ENCODE results near the gene CDK6. TPM values are rescaled to one million over a fixed set of nuclear protein-coding genes. Genes with fewer than 3 reads are reported as not detected.
A peak's percentile ranks its signal among the peaks of the same experiment; 100 is the strongest.

Gene CDK6
- total and polyA plus RNA-seq, 2 donors: 5.0 to 120 TPM

DNA sequence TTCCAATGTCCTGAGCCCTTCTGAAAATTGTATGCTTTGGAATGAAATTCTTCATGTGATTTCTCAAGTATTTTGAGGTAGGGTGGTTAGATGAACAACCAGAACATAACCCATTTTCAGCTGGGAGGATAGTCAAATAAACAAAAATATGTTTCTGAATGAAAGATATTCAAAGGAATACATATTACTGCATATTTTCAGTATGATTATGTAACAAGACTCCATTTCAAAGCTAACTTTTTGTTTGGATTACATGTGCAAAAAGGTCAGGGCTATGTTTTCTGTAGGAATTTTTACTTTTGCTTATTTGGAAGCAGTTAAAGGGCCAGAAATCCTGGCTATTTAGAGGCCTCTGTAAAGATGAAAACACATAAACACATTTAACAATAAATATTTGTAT is 27.7 kb downstream of the CDK6 start:
- Histone ChIP-seq H3K27ac (ENCODE audit: low read depth) (no peak overlapping the region), H3K36me3 (ENCODE audit: insufficient read depth) (peaks cover 2% of the 10 kb centered on the region), H3K4me1 (ENCODE audit: insufficient read depth) (no peaks in the 10 kb centered on the region), H3K4me3 (ENCODE audit: low read depth, low read length) (no peak overlapping the region)
- DNase-seq (ENCODE audit: extremely low spot score): no peak

DNA sequence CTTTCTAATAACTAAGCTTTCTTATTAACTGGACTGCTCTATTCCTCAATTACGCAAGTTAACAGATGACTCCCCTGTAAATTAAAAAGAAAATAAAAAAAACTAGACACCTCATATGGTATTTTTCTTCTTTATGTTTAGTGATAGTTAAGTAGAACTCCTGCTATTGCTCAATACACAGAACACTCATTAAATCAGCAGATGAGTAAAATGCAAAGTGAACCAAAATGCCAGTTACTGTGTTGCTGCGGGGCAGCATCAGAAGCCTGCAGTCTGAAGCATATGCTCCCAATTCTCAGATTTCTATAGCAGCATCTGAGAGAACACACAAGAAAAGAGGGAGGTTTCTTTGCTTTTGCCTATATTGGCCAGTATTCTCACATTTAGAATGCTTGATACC is 28.4 kb downstream of the CDK6 start:
- H3K4me3 ChIP-seq (ENCODE audit: low read depth, low read length): no peak overlapping the region
- no peak overlapping the region for H3K27ac ChIP-seq (ENCODE audit: low read depth)
- WGBS: 92% methylated on average over 2 of the region's 2 CpGs
- no peaks in the 10 kb centered on the region for H3K4me1 ChIP-seq (ENCODE audit: insufficient read depth)
- no peak for DNase-seq (ENCODE audit: extremely low spot score)
- peaks cover 2% of the 10 kb centered on the region for H3K36me3 ChIP-seq (ENCODE audit: insufficient read depth)

DNA sequence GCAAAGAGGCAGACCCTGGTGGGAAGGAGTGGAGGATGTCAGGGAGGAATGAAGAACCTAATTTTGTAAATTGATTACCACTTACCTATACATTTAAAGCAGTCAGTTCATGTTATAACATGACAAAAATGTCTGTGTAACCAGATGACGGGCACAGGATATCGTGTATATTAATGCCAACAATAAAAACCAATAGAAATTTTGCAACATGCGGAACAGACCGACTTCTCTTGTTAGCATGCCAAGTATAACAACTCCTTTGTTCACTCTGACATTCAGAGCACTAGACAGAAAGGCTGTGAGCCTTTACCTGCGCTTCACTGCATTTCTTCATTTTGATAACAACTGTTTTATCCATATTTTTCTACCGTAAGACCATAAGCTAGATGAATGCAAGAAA is 29.9 kb downstream of the CDK6 start:
- no peak overlapping the region for H3K27ac ChIP-seq (ENCODE audit: low read depth)
- H3K4me3 ChIP-seq (ENCODE audit: low read depth, low read length): no peak overlapping the region
- H3K4me1 ChIP-seq (ENCODE audit: insufficient read depth): no peaks in the 10 kb centered on the region
- DNase-seq (ENCODE audit: extremely low spot score): no peak
- 89% methylated on average over 6 of the region's 6 CpGs for WGBS
- H3K36me3 ChIP-seq (ENCODE audit: insufficient read depth): peaks cover 2% of the 10 kb centered on the region

DNA sequence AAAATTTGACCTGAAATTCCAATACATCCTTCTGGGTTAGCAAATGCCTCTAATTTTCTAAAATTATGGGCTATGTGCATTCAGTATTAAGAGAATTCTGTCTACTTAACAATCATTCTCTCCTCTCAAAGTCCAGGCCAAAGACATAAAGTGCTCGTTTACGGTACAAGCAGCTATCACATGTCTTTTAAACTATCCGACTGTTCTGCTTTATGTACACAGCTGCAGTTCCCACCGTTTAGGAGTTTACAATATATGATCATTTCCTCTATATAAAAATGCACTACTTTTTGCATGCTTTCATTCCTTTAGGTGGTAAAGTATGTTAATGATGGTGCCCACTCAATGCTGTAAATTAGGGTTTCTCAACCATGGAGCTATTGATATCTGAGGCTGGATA is 34.0 kb downstream of the CDK6 start:
- DNase-seq (ENCODE audit: extremely low spot score): no peak
- WGBS: 66% methylated on average over 4 of the region's 4 CpGs

DNA sequence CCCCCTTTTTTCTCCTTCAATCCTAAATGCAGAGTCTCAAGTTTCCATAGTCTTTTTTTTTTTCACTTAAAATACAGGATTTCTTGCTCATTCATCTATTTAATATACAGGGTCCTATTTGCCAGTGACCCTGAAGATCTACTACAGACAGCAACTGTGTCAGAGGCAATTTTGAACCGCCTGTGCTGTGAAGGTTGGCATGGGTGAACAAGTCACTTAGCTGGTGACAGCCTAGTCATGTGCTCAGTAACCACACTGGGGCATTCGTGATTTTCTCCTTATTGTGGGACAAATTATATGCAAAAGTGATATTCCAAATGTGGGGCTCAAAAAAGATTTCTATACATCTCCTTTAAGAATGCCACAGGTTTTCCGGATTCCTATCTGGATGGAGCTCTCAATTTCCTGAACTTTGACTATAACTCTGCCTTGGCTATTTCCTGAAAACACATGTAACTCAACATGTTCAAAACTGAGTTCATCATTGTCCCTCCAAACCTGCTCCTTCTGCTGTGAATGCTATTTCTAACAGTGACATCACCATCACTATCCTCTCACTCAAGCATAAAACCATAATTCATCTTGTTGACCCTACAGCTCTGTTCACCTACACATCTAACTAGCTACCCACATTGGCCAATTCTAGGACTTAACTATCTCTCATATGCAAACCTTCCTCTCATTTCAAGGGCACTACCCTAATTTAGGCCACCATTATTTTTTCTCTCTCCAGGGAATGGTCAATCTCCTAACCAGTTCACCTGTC is 36.7 kb downstream of the CDK6 start:
- DNase-seq (ENCODE audit: extremely low spot score): no peak
- no peak overlapping the region for H3K27ac ChIP-seq (ENCODE audit: low read depth)
- peaks cover 2% of the 10 kb centered on the region for H3K4me1 ChIP-seq (ENCODE audit: insufficient read depth)
- H3K36me3 ChIP-seq (ENCODE audit: insufficient read depth): peaks cover 2% of the 10 kb centered on the region
- no peak overlapping the region for H3K4me3 ChIP-seq (ENCODE audit: low read depth, low read length)
- 86% methylated on average over 3 of the region's 3 CpGs for WGBS

More for the DNA sequence above, 34.0 kb downstream of the CDK6 start:
- H3K4me1 ChIP-seq (ENCODE audit: insufficient read depth): peaks cover 2% of the 10 kb centered on the region
- peaks cover 2% of the 10 kb centered on the region for H3K36me3 ChIP-seq (ENCODE audit: insufficient read depth)
- no peak overlapping the region for H3K4me3 ChIP-seq (ENCODE audit: low read depth, low read length)
- no peak overlapping the region for H3K27ac ChIP-seq (ENCODE audit: low read depth)

DNA sequence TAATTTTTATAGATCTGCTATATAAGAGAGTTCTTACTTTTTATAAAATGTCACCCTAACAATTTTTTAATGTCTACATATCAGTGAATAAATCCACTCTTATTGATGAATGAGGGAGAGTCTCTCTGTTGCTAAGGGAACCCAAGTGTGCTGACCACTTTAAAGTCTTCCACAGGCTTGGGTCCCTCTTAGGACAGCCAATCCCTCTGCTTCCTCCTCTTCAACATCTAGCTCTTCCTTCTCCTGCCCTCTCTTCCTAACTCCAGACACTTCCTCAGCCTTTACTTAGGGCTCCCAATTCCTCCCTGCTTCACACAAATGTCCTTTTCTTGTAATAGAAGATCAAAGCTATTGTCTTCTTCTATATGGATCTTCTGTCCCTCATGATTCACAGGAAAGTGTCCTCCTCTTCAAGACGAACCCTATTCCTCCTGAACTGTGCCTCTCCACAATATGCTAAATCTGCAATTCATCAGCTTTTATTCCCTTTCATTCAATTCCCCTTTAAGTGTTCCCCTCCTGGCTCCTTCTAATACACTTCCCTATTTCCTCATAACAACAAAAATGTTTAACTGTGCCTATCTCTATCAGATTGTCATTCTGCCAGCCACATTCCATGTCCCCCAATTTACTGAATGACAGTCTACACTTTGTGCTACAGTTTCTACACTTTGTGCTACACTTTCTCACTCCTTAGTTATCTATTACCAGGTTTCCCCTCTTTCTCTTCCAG is 37.7 kb downstream of the CDK6 start:
- whole genome bisulfite sequencing: 45% methylated on average over 1 of the region's 1 CpG
- Histone ChIP-seq H3K4me3 (ENCODE audit: low read depth, low read length) (no peak overlapping the region), H3K27ac (ENCODE audit: low read depth) (no peak overlapping the region), H3K4me1 (ENCODE audit: insufficient read depth) (peaks cover 2% of the 10 kb centered on the region), H3K36me3 (ENCODE audit: insufficient read depth) (no peaks in the 10 kb centered on the region)
- DNase-seq (ENCODE audit: extremely low spot score): no peak

DNA sequence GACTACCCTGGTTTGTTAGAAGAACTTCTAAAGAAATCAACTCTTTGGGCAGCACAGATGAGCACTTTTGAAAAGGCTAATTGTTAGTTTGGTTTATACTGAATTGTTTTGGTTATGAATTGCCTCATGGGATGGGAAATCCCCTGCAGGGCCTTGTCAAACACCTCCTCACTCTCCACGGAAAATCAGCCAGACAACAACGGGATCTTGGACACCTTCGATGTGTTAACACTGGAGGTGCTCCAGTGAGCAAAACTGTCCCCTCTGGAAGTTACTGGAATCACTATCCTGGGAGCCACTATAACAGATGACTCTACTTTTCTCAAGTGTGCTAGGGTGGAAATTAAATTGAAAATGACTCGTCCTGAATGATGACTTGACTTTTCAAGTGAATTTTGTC is 38.7 kb downstream of the CDK6 start:
- Histone ChIP-seq H3K36me3 (ENCODE audit: insufficient read depth) (no peaks in the 10 kb centered on the region), H3K27ac (ENCODE audit: low read depth) (peak overlapping the region; percentile 23), H3K4me3 (ENCODE audit: low read depth, low read length) (no peak overlapping the region), H3K4me1 (ENCODE audit: insufficient read depth) (peaks cover 2% of the 10 kb centered on the region)
- 37% methylated on average over 4 of the region's 4 CpGs for WGBS
- DNase-seq (ENCODE audit: extremely low spot score): no peak

DNA sequence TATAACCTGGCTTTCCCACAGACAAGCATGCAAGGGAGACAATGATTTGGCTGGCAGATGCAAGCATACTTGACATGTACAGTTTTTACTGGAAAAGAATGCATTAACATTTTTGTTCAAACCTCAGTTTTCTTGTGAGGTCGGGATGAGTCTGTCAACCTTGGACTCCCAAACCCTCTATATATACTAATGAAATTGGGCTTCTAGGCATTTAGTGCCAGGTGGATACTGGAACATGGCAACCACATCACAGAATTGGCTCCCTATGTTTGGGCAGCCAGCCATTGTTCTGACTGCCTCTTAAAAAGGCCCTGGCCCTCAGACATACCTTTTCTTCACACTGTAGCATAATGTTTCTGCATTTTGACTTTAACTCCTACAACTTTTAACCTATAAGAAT is 39.1 kb downstream of the CDK6 start:
- Histone ChIP-seq H3K4me1 (ENCODE audit: insufficient read depth) (peaks cover 2% of the 10 kb centered on the region), H3K4me3 (ENCODE audit: low read depth, low read length) (no peak overlapping the region), H3K36me3 (ENCODE audit: insufficient read depth) (no peaks in the 10 kb centered on the region), H3K27ac (ENCODE audit: low read depth) (no peak overlapping the region)
- WGBS: 79% methylated on average over 1 of the region's 1 CpG
- no peak for DNase-seq (ENCODE audit: extremely low spot score)

DNA sequence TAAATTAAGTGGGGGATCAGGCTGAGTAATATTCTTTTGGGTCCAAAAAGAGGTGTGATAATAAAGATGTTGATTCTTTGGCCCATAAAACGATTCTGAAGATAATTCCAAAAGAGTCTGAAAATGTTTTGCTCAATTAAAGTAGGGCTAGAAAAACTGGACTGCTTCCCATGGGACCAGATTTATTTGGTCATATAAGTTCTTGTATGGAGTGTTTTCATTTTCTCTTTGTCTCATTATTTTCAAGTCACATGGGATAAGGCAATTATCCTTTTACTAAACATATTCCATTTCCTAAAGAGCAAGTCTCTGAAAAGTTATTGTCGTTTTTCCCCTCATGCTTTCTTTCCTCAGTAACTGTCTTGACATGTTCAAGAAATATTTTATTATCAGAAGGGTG is 41.5 kb downstream of the CDK6 start:
- H3K27ac ChIP-seq (ENCODE audit: low read depth): no peak overlapping the region
- no peaks in the 10 kb centered on the region for H3K36me3 ChIP-seq (ENCODE audit: insufficient read depth)
- no peak for DNase-seq (ENCODE audit: extremely low spot score)
- H3K4me1 ChIP-seq (ENCODE audit: insufficient read depth): peaks cover 2% of the 10 kb centered on the region
- no peak overlapping the region for H3K4me3 ChIP-seq (ENCODE audit: low read depth, low read length)
- 16% methylated on average over 2 of the region's 2 CpGs for WGBS

DNA sequence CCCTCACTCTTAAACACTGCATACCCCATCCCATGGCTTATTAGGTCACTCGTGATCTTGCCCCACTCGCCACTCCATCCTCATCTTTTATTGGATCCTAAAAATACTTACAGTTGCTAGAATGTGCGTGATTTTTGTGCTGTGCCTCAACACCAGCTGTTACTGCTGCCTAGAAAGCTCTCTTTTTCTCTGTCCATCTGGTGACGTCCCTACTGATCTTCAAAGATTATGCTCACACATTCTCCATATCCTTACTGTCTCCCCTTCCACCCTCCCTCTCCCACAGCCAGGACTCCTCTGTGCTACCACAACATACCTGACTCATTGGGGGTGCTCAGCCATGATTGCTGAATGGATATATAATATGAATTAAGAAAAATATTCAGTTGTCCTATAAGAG is 42.0 kb downstream of the CDK6 start:
- H3K27ac ChIP-seq (ENCODE audit: low read depth): no peak overlapping the region
- WGBS: 49% methylated on average over 4 of the region's 4 CpGs
- H3K36me3 ChIP-seq (ENCODE audit: insufficient read depth): no peaks in the 10 kb centered on the region
- H3K4me1 ChIP-seq (ENCODE audit: insufficient read depth): peaks cover 2% of the 10 kb centered on the region
- H3K4me3 ChIP-seq (ENCODE audit: low read depth, low read length): no peak overlapping the region
- DNase-seq (ENCODE audit: extremely low spot score): no peak

DNA sequence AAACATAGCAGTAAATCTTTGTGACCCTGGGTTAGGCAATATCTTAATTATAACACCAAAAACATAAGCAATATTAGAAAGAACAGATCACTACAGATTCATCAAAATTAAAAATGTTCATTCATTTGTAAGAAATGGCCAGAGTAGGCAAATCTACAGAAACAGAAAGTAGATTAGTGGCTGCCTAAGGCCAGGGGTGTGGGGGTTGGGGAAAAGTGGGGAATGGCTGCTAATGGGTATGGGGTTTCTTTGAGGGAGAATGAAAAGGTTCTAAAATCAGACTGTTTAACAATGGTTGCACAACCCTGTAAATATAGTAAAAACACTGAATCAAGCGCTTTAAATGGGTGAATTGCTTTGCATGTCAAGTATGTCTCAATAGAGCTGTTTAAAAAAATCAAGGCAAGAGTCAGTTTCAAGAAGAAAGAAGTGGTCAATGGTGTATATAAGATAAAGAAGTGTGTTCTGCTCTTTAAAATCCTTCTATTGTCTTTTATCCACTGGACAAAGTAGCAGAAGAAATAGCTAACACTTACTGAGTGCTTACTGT is 42.6 kb downstream of the CDK6 start:
- Histone ChIP-seq H3K27ac (ENCODE audit: low read depth) (no peak overlapping the region), H3K4me1 (ENCODE audit: insufficient read depth) (peaks cover 2% of the 10 kb centered on the region), H3K36me3 (ENCODE audit: insufficient read depth) (no peaks in the 10 kb centered on the region), H3K4me3 (ENCODE audit: low read depth, low read length) (no peak overlapping the region)
- DNase-seq (ENCODE audit: extremely low spot score): no peak
- WGBS: 94% methylated on average over 1 of the region's 1 CpG

DNA sequence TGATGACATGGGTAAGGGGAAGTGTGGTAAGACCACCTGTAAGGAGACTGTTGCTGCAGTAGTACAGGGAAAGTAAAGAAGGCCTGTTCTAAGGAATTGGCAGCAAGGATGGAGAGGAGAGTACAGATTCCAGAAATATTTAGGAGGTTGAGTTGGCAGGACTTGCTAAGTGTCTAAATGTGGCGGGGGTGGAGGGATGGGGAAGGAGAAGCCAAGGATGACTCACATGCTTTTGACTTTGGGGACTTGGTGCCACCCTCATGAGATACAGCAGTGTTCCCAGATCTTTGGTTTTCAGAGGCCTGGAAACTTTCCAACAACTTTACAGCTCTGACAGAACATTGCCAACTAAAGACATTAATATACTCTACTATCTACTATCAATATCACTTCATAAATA is 45.4 kb downstream of the CDK6 start:
- 68% methylated on average over 1 of the region's 1 CpG for WGBS
- Histone ChIP-seq H3K36me3 (ENCODE audit: insufficient read depth) (no peaks in the 10 kb centered on the region), H3K4me3 (ENCODE audit: low read depth, low read length) (no peak overlapping the region), H3K27ac (ENCODE audit: low read depth) (no peak overlapping the region), H3K4me1 (ENCODE audit: insufficient read depth) (no peaks in the 10 kb centered on the region)
- no peak for DNase-seq (ENCODE audit: extremely low spot score)

DNA sequence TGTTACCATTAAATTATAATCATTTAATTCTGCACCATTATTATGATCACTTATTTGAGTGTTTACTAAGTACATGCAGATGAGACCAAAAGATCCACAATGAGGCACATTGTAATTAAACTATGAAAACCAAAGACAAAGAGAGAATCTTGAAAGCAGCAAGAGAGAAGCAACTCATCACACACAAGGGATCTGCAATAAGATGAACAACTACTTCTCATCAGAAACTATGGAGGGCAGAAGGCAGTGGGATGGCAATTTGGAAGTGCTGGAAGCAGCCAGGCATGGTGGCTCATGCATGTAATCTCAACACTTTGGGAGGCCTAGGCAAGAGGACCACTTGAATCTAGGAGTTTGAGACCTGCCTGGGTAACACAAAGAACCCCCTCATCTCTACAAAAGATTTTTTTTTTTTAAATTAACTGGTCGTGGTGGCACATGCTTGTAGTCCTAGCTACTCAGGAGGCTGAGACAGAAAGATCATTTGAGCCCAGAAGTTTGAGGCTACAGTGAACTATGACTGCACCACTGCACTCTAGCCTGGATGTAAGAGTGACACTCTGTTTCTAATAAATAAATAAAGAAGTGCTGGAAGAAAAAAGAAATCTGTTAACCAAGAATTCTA is 47.7 kb downstream of the CDK6 start:
- Histone ChIP-seq H3K27ac (ENCODE audit: low read depth) (no peak overlapping the region), H3K4me3 (ENCODE audit: low read depth, low read length) (no peak overlapping the region), H3K36me3 (ENCODE audit: insufficient read depth) (no peaks in the 10 kb centered on the region), H3K4me1 (ENCODE audit: insufficient read depth) (no peaks in the 10 kb centered on the region)
- DNase-seq (ENCODE audit: extremely low spot score): no peak
- 94% methylated on average over 1 of the region's 1 CpG for WGBS

DNA sequence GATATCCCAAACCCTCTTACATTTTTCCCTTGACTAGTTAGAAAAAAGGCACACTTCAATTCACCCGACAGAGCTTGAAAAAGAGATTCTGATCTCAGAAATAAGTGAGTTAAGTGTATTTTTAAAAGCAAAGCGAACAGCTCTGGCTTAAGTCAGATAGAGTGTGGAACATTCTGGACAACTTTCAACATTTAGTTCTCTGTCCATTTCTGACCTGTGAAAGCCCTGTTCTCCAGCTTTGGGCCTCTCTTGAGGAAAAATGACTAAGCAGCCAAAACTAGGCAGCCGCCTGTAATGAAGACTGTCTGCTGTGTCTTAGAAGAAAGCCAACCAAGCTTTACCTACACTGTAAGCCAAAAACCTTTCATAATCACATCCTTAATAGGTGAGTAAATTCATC is 50.5 kb downstream of the CDK6 start:
- DNase-seq (ENCODE audit: extremely low spot score): no peak
- Histone ChIP-seq H3K4me1 (ENCODE audit: insufficient read depth) (peaks cover 3% of the 10 kb centered on the region), H3K27ac (ENCODE audit: low read depth) (no peak overlapping the region), H3K36me3 (ENCODE audit: insufficient read depth) (no peaks in the 10 kb centered on the region), H3K4me3 (ENCODE audit: low read depth, low read length) (no peak overlapping the region)
- 23% methylated on average over 3 of the region's 3 CpGs for WGBS
